ENCODE data around the gene NCAM2. TPM values are rescaled to one million over a fixed set of nuclear protein-coding genes. Genes with fewer than 3 reads are reported as not detected.

NCAM2 gene
- polyA plus RNA-seq, 1 donor from 2014 or later = 9.8 TPM

- no peak overlapping the region for H3K4me2 ChIP-seq (ENCODE audit: low read length)
- H3K36me3 ChIP-seq (ENCODE audit: insufficient read depth, low read length) = no peaks in the 10 kb centered on the region
- H3K27ac ChIP-seq (ENCODE audit: low read length) = no peak overlapping the region
- no peaks in the 10 kb centered on the region for H3F3A ChIP-seq (ENCODE audit: insufficient read depth, low read length, poor library complexity, severe bottlenecking)
- no peaks in the 10 kb centered on the region for H3K27me3 ChIP-seq (ENCODE audit: insufficient read depth, low read depth, low read length)
- no peaks in the 10 kb centered on the region for H3K79me2 ChIP-seq (replicated peaks; ENCODE audit: insufficient read depth, low read length)
- no peaks in the 10 kb centered on the region for H3K9me2 ChIP-seq (ENCODE audit: insufficient read depth, low read length)
- H2AFZ ChIP-seq (ENCODE audit: low read depth, low read length) = no peak overlapping the region
- TF ChIP-seq MXI1 (conservative IDR thresholded peaks at IDR 0.05; ENCODE audit: poor library complexity, severe bottlenecking) = no peak
- no peak for TF ChIP-seq EZH2 (IDR thresholded peaks at IDR 0.05; ENCODE audit: borderline replicate concordance, insufficient read depth, low read length, poor library complexity, severe bottlenecking)
- H3K4me3 ChIP-seq (ENCODE audit: low read length) = no peak overlapping the region
- H3K9me3 ChIP-seq (ENCODE audit: low read length) = no peaks in the 10 kb centered on the region
- H4K20me1 ChIP-seq (ENCODE audit: insufficient read depth) = no peaks in the 10 kb centered on the region
- no peak overlapping the region for H3K9ac ChIP-seq (ENCODE audit: low read length)
Measured at GRCh38 chr21:21019681-21020080, 21.5 kb downstream of the NCAM2 start.

GRCh38 chr21:21025742-21026141 lies 27.5 kb downstream of the NCAM2 start:
- TF ChIP-seq POLR2AphosphoS5 (IDR thresholded peaks at IDR 0.05) (no peak), CTCF (IDR thresholded peaks at IDR 0.05; ENCODE audit: poor library complexity, severe bottlenecking) (no peak), MXI1 (conservative IDR thresholded peaks at IDR 0.05; ENCODE audit: poor library complexity, severe bottlenecking) (no peak), TAF1 (IDR thresholded peaks at IDR 0.05; ENCODE audit: low read depth) (no peak), EP300 (conservative IDR thresholded peaks at IDR 0.05; ENCODE audit: poor library complexity, severe bottlenecking) (no peak), REST (IDR thresholded peaks at IDR 0.05; ENCODE audit: borderline replicate concordance) (no peak), RAD21 (conservative IDR thresholded peaks at IDR 0.05) (no peak), EZH2 (IDR thresholded peaks at IDR 0.05; ENCODE audit: borderline replicate concordance, insufficient read depth, low read length, poor library complexity, severe bottlenecking) (no peak), SMC3 (conservative IDR thresholded peaks at IDR 0.05; ENCODE audit: poor library complexity) (no peak)
- Histone ChIP-seq H3K9me3 (ENCODE audit: low read length) (no peaks in the 10 kb centered on the region), H3K36me3 (ENCODE audit: insufficient read depth, low read length) (no peaks in the 10 kb centered on the region), H3K79me2 (replicated peaks; ENCODE audit: insufficient read depth, low read length) (no peaks in the 10 kb centered on the region), H3K27ac (ENCODE audit: low read length) (no peak overlapping the region), H3K27me3 (ENCODE audit: insufficient read depth, low read depth, low read length) (no peaks in the 10 kb centered on the region), H3F3A (ENCODE audit: insufficient read depth, low read length, poor library complexity, severe bottlenecking) (no peaks in the 10 kb centered on the region), H3K4me3 (ENCODE audit: low read length) (no peak overlapping the region), H2AFZ (ENCODE audit: low read depth, low read length) (no peak overlapping the region), H3K4me2 (ENCODE audit: low read length) (no peak overlapping the region), H3K9ac (ENCODE audit: low read length) (no peak overlapping the region), H3K9me2 (ENCODE audit: insufficient read depth, low read length) (no peaks in the 10 kb centered on the region), H4K20me1 (ENCODE audit: insufficient read depth) (no peaks in the 10 kb centered on the region)
